GM18909 (cell line): ENCODE measurements around the gene GRK7.

ENCODE experiments used
- ATAC-seq: cut with Tn5 transposase; IDR thresholded peaks from one replicate; pipeline ENCODE4 v1.9.1; 2021; ENCODE audit warnings: mild to moderate bottlenecking; ENCODE audit not compliant: unreplicated experiment, poor library complexity

GRK7 gene

GRCh38 chr3:141763088-141763750, at the start of gene GRK7:
TSS of gene GRK7 (plus strand) at chr3:141763408. CDS start at chr3:141778285, 14,877 bp downstream.
- no peak for ATAC-seq

GRCh38 chr3:141714671-141715070, 48.5 kb upstream of the GRK7 start:
- ATAC-seq: no peak

- ATAC-seq: no peak
Observed at GRCh38 chr3:141722081-141722480, 41.1 kb upstream of the GRK7 start.

- ATAC-seq: no peak
Observed at GRCh38 chr3:141722648-141723047, 40.6 kb upstream of the GRK7 start.

GRCh38 chr3:141723255-141723654, 40.0 kb upstream of the GRK7 start:
- ATAC-seq: no peak

- ATAC-seq: no peak
Observed at GRCh38 chr3:141724186-141724585, 39.0 kb upstream of the GRK7 start.

GRCh38 chr3:141725036-141725435, 38.2 kb upstream of the GRK7 start:
- ATAC-seq: no peak

GRCh38 chr3:141726483-141726882, 36.7 kb upstream of the GRK7 start:
- ATAC-seq: no peak

GRCh38 chr3:141728355-141728892, 34.8 kb upstream of the GRK7 start:
- no peak for ATAC-seq

GRCh38 chr3:141729240-141729639, 34.0 kb upstream of the GRK7 start:
- no peak for ATAC-seq

GRCh38 chr3:141735176-141735575, 28.0 kb upstream of the GRK7 start:
- ATAC-seq: no peak

GRCh38 chr3:141735770-141736465, 27.3 kb upstream of the GRK7 start:
- no peak for ATAC-seq

GRCh38 chr3:141737093-141737492, 26.1 kb upstream of the GRK7 start:
- ATAC-seq: no peak

- ATAC-seq: no peak
Observed at GRCh38 chr3:141737678-141738021, 25.6 kb upstream of the GRK7 start.

- ATAC-seq: peak; percentile 92
Observed at GRCh38 chr3:141738022-141738890, 25.0 kb upstream of the GRK7 start, which contains the start of gene RNF7. TSS of gene RNF7 (plus strand) at chr3:141738298. CDS start at chr3:141738342, 44 bp downstream.

- ATAC-seq: no peak
Observed at GRCh38 chr3:141738891-141739363, 24.3 kb upstream of the GRK7 start.

- ATAC-seq: no peak
Observed at GRCh38 chr3:141739731-141740130, 23.5 kb upstream of the GRK7 start.

- no peak for ATAC-seq
Observed at GRCh38 chr3:141740349-141740748, 22.9 kb upstream of the GRK7 start.

- no peak for ATAC-seq
Observed at GRCh38 chr3:141743305-141743704, 19.9 kb upstream of the GRK7 start.

- no peak for ATAC-seq
Observed at GRCh38 chr3:141746962-141747361, 16.2 kb upstream of the GRK7 start.

GRCh38 chr3:141753399-141753798, 9.8 kb upstream of the GRK7 start:
- no peak for ATAC-seq
